Neural crest cell (in vitro differentiated cells): ENCODE measurements around the gene NCK2. TPM values are rescaled to one million over a fixed set of nuclear protein-coding genes. Genes with fewer than 3 reads are reported as not detected.

ENCODE experiments used
- DNase-seq: peaks from one replicate; pipeline ENCODE4 v3.0.0; 2021; ENCODE audit warnings: low read depth, mixed read lengths, low spot score
- H3K27ac Mint-ChIP-seq: one replicate; pipeline ENCODE4 v1.8.0; 2021; ENCODE audit warnings: mild to moderate bottlenecking, mixed read lengths; ENCODE audit not compliant: unreplicated experiment
- H3K27me3 Mint-ChIP-seq: 2 replicates; pipeline ENCODE4 v1.8.0; 2021; ENCODE audit warnings: low read depth, mild to moderate bottlenecking, mixed read lengths
- H3K36me3 Mint-ChIP-seq: 2 replicates; pipeline ENCODE4 v1.8.0; 2021; ENCODE audit warnings: low read depth, mild to moderate bottlenecking, mixed read lengths
- H3K4me1 Mint-ChIP-seq: 2 replicates; pipeline ENCODE4 v1.8.0; 2021; ENCODE audit warnings: mixed read lengths
- H3K4me3 Mint-ChIP-seq: one replicate; pipeline ENCODE4 v1.8.0; 2021; ENCODE audit warnings: mild to moderate bottlenecking, mixed read lengths
- H3K9me3 Mint-ChIP-seq: 2 replicates; pipeline ENCODE4 v1.8.0; 2021; ENCODE audit warnings: mixed read lengths
- CTCF ChIP-seq: fragments of 200-600 bp; sonication (generic); conservative IDR thresholded peaks from 2 replicates; pipeline ENCODE4 v1.5.0; 2021; ENCODE audit warnings: antibody characterized with exemption, mild to moderate bottlenecking
- total RNA-seq: library from RNA; stranded (reverse); gene quantifications from 2 replicates; pipeline ENCODE4 v1.2.1, GENCODE V29; 2021

NCK2 gene
- total RNA-seq, 1 donor from 2014 or later = 71.9 TPM

GRCh38 chr2:105925390-105925789 is 180.7 kb downstream of the NCK2 start:
- peaks cover 14% of the 10 kb centered on the region for H3K9me3 Mint-ChIP-seq
- DNase-seq = no peak
- no peak overlapping the region for H3K27ac Mint-ChIP-seq
- H3K4me3 Mint-ChIP-seq = no peak overlapping the region
- H3K36me3 Mint-ChIP-seq = peaks cover 10% of the 10 kb centered on the region
- H3K27me3 Mint-ChIP-seq = no peaks in the 10 kb centered on the region
- no peak for TF ChIP-seq CTCF
- peaks cover 19% of the 10 kb centered on the region for H3K4me1 Mint-ChIP-seq

- TF ChIP-seq CTCF = no peak
- peaks cover 18% of the 10 kb centered on the region for H3K4me1 Mint-ChIP-seq
- peaks cover 2% of the 10 kb centered on the region for H3K36me3 Mint-ChIP-seq
- H3K27me3 Mint-ChIP-seq = no peaks in the 10 kb centered on the region
- no peak overlapping the region for H3K27ac Mint-ChIP-seq
- H3K9me3 Mint-ChIP-seq = peaks cover 2% of the 10 kb centered on the region
- no peak overlapping the region for H3K4me3 Mint-ChIP-seq
- DNase-seq = no peak
Observed at GRCh38 chr2:105926960-105927678, 182.4 kb downstream of the NCK2 start.

GRCh38 chr2:105928086-105928485 is 183.4 kb downstream of the NCK2 start:
- Mint-ChIP-seq H3K36me3 (no peaks in the 10 kb centered on the region), H3K4me1 (peaks cover 19% of the 10 kb centered on the region), H3K27ac (no peak overlapping the region), H3K4me3 (no peak overlapping the region), H3K9me3 (no peaks in the 10 kb centered on the region), H3K27me3 (no peaks in the 10 kb centered on the region)
- DNase-seq = no peak
- no peak for TF ChIP-seq CTCF

GRCh38 chr2:105928563-105928962 is 183.9 kb downstream of the NCK2 start:
- Mint-ChIP-seq H3K4me1 (peaks cover 19% of the 10 kb centered on the region), H3K27ac (no peak overlapping the region), H3K27me3 (no peaks in the 10 kb centered on the region)

GRCh38 chr2:105929516-105929915 is 184.8 kb downstream of the NCK2 start:
- no peak for TF ChIP-seq CTCF
- Mint-ChIP-seq H3K36me3 (no peaks in the 10 kb centered on the region), H3K4me1 (peaks cover 13% of the 10 kb centered on the region), H3K4me3 (no peak overlapping the region), H3K27ac (no peak overlapping the region), H3K9me3 (peaks cover 4% of the 10 kb centered on the region), H3K27me3 (no peaks in the 10 kb centered on the region)
- DNase-seq = no peak

More at GRCh38 chr2:105928563-105928962, 183.9 kb downstream of the NCK2 start:
- TF ChIP-seq CTCF = no peak
- H3K36me3 Mint-ChIP-seq = no peaks in the 10 kb centered on the region
- H3K4me3 Mint-ChIP-seq = no peak overlapping the region
- H3K9me3 Mint-ChIP-seq = peaks cover under 1% of the 10 kb centered on the region
- DNase-seq = no peak
